Neuronal stem cell (in vitro differentiated cells): ENCODE measurements around the gene NAA60.

Source experiments
- DNase-seq: peaks from one replicate; pipeline ENCODE4 v3.0.0-alpha.2; 2013; ENCODE audit warnings: low spot score
- H2AFZ ChIP-seq: one replicate; pipeline ENCODE4 v1.6.1; 2013; ENCODE audit warnings: mild to moderate bottlenecking, low read length, inconsistent platforms
- H2AK5ac ChIP-seq: 2 replicates; pipeline ENCODE4 v1.6.1; 2013; ENCODE audit warnings: low read depth, mild to moderate bottlenecking, inconsistent platforms, low read length, moderate library complexity, mixed read lengths
- H2BK120ac ChIP-seq: 2 replicates; pipeline ENCODE4 v1.6.1; 2013; ENCODE audit warnings: low read depth, mild to moderate bottlenecking, inconsistent platforms, low read length, moderate library complexity, mixed read lengths
- H2BK12ac ChIP-seq: one replicate; pipeline ENCODE4 v1.6.1; 2013; ENCODE audit warnings: low read length, inconsistent platforms
- H2BK15ac ChIP-seq: 2 replicates; pipeline ENCODE4 v1.6.1; 2013; ENCODE audit warnings: mild to moderate bottlenecking, low read length, inconsistent platforms, mixed read lengths
- H2BK5ac ChIP-seq: one replicate; pipeline ENCODE4 v1.6.1; 2013; ENCODE audit warnings: inconsistent platforms, mild to moderate bottlenecking, low read length, moderate library complexity
- H3K14ac ChIP-seq: one replicate; pipeline ENCODE4 v1.6.1; 2013; ENCODE audit warnings: low read length, inconsistent platforms
- H3K18ac ChIP-seq: 2 replicates; pipeline ENCODE4 v1.6.1; 2013; ENCODE audit warnings: low read length, inconsistent platforms
- H3K23ac ChIP-seq: 2 replicates; pipeline ENCODE4 v1.6.1; 2013; ENCODE audit warnings: low read depth, mild to moderate bottlenecking, mixed read lengths, low read length, inconsistent platforms; ENCODE audit not compliant: poor library complexity
- H3K27ac ChIP-seq: replicated peaks from 3 replicates; pipeline ENCODE4 v1.5.1; 2013; ENCODE audit warnings: low read length, inconsistent platforms
- H3K27me3 ChIP-seq, 3 experiments: 2 replicates each; pipeline ENCODE4 v1.6.1; 2013; ENCODE audit warnings: low read length in 3 of 3, mild to moderate bottlenecking in 2 of 3, inconsistent platforms in 1 of 3, low read depth in 1 of 3, mixed read lengths in 1 of 3, moderate library complexity in 1 of 3; ENCODE audit not compliant: control insufficient read depth in 3 of 3, insufficient read depth in 3 of 3
- H3K36me3 ChIP-seq, 2 donors: replicated peaks in 1 of 2; 2 replicates each; pipeline ENCODE4 v1.6.1; 2013; ENCODE audit warnings: low read length in 2 of 2; ENCODE audit not compliant: control insufficient read depth in 2 of 2, insufficient read depth in 2 of 2
- H3K4ac ChIP-seq: 2 replicates; pipeline ENCODE4 v1.6.1; 2013; ENCODE audit warnings: inconsistent platforms, mild to moderate bottlenecking, low read length, moderate library complexity
- H3K4me1 ChIP-seq, 2 donors: 1 replicate in 1 of 2; 2 replicates in 1 of 2; pipeline ENCODE4 v1.6.1; 2013; ENCODE audit warnings: low read length in 2 of 2, low read depth in 1 of 2; ENCODE audit not compliant: control insufficient read depth in 2 of 2, insufficient read depth in 1 of 2
- H3K4me2 ChIP-seq: one replicate; pipeline ENCODE4 v1.6.1; 2013; ENCODE audit warnings: mild to moderate bottlenecking, low read length, inconsistent platforms; ENCODE audit not compliant: insufficient read depth, poor library complexity, severe bottlenecking
- H3K4me3 ChIP-seq, 2 donors: 2 replicates each; pipeline ENCODE4 v1.5.1; 2013; ENCODE audit warnings: low read length in 2 of 2, mild to moderate bottlenecking in 2 of 2, inconsistent platforms in 1 of 2, moderate library complexity in 1 of 2
- H3K79me1 ChIP-seq: one replicate; pipeline ENCODE4 v1.6.1; 2013; ENCODE audit warnings: low read depth, mild to moderate bottlenecking, inconsistent platforms, low read length, moderate library complexity
- H3K9ac ChIP-seq: one replicate; pipeline ENCODE4 v1.6.1; 2013; ENCODE audit warnings: mild to moderate bottlenecking, low read depth, low read length, inconsistent platforms; ENCODE audit not compliant: poor library complexity
- H3K9me3 ChIP-seq, 2 donors: replicated peaks in 1 of 2; 2 replicates each; pipeline versions ENCODE3 to v1.6.1; 2013; ENCODE audit warnings: low read length in 2 of 2, mild to moderate bottlenecking in 2 of 2, inconsistent platforms in 1 of 2, low read depth in 1 of 2, mixed read lengths in 1 of 2, moderate library complexity in 1 of 2; ENCODE audit not compliant: control insufficient read depth in 2 of 2, insufficient read depth in 1 of 2
- H4K8ac ChIP-seq: one replicate; pipeline ENCODE4 v1.6.1; 2013; ENCODE audit warnings: low read depth, mild to moderate bottlenecking, inconsistent platforms, low read length, moderate library complexity
- H4K91ac ChIP-seq: one replicate; pipeline ENCODE4 v1.6.1; 2013; ENCODE audit warnings: low read length, low read depth, mild to moderate bottlenecking, inconsistent platforms; ENCODE audit not compliant: poor library complexity
- WGBS, 2 donors: extraction: QIAGEN DNeasy Blood & Tissue Kit; methylation state at CpG; one replicate each; pipeline ENCODE4 v1.1.7; 2013; ENCODE audit warnings: missing lambda C conversion rate in 2 of 2, mixed read lengths in 1 of 2; ENCODE audit not compliant: insufficient read length in 2 of 2, insufficient replicate concordance in 1 of 2; ENCODE audit errors: extremely low coverage in 2 of 2; 5-methylcytosine and 5-hydroxymethylcytosine counted together

The NAA60 gene

DNA sequence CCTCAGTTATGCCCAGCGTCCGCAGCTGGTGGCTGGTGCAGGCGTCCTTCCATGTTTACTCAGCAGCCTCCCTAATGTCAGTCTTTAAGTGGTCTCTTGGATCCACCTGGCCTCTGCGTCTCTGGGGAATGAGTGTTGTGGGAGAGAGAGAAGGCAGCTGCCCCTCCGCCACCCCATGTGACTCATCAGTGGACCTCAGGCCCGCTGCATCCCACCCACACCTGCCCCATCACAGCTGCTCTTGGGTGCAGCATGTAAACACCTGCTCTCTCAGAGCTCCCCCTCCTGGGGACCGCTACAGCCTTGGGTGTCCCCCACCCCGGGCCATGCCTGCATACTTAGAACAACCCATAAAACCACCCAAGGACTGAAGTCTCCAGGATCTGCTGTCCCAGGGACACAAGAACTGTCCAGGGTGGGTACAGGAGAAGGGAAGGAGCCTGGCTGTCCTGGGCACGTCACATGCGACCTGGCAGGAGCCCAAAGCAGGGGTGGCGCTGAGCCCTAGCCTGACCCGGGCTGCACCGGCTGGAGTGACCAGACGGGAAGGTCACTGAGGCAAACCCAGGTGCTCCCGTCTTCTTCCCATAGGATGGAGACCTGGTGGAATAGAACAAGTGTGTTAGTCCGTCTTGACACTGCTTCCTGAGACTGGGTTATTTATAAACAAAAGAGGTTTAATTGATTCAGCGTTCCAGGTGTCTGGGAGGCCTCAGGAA lies 47.6 kb downstream of the NAA60 start:
- no peak for DNase-seq
- Histone ChIP-seq H3K4ac (no peak overlapping the region), H3K4me3 (no peak overlapping the region), H4K8ac (peak overlapping the region; percentile 82), H3K27me3 (no peaks in the 10 kb centered on the region), H2AK5ac (no peak overlapping the region), H3K9me3 (peaks cover 0 to 3% of the 10 kb centered on the region in 2 donors), H2BK15ac (no peak overlapping the region), H2BK120ac (no peak overlapping the region), H3K27ac (no peak overlapping the region), H3K14ac (no peak overlapping the region), H2BK5ac (no peak overlapping the region), H3K36me3 (peaks cover 9 to 19% of the 10 kb centered on the region in 2 donors), H3K4me2 (no peak overlapping the region), H2AFZ (no peak overlapping the region), H4K91ac (no peak overlapping the region), H2BK12ac (no peak overlapping the region), H3K23ac (no peak overlapping the region), H3K9ac (no peak overlapping the region), H3K79me1 (peaks cover 12% of the 10 kb centered on the region), H3K18ac (no peak overlapping the region), H3K4me1 (no peaks in the 10 kb centered on the region)
- WGBS, 2 donors = no CpG with 5 or more reads among the region's 17 CpGs

DNA sequence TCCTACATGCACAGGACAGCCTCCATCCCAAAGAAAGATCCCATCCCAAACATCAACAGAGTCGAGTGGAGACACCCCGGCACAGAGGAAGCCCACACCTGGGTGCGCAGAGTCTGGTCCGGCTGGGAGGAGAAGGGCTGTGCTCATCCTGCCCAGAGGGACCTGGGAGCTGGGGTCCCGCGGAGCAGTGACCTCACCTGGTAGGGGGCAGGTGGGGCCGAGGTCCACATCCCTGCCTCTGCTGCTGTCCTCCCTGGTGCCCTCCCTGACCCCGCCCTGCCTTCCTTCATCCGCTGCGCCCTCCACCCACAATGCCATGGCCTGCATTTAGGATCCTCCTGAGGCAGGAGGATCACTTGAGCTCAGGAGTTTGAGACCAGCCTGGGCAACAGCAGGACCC lies 48.9 kb downstream of the NAA60 start:
- Histone ChIP-seq H2AK5ac (no peak overlapping the region), H3K23ac (no peak overlapping the region), H3K4ac (no peak overlapping the region), H3K9ac (no peak overlapping the region), H3K4me1 (no peaks in the 10 kb centered on the region), H3K36me3 (peaks cover 6 to 8% of the 10 kb centered on the region in 2 donors), H3K4me3 (peak overlapping the region in 1 of 2 donors; percentile 30), H3K14ac (no peak overlapping the region), H2BK15ac (no peak overlapping the region), H3K4me2 (no peak overlapping the region), H3K9me3 (peaks cover 0 to 2% of the 10 kb centered on the region in 2 donors), H3K18ac (no peak overlapping the region), H4K91ac (no peak overlapping the region), H3K27me3 (no peaks in the 10 kb centered on the region), H3K79me1 (peaks cover 11% of the 10 kb centered on the region), H2BK12ac (no peak overlapping the region), H3K27ac (no peak overlapping the region), H2AFZ (no peak overlapping the region), H4K8ac (peak overlapping the region; percentile 92), H2BK120ac (no peak overlapping the region), H2BK5ac (no peak overlapping the region)
- no CpG with 5 or more reads among the region's 10 CpGs for WGBS, 2 donors
- no peak for DNase-seq

DNA sequence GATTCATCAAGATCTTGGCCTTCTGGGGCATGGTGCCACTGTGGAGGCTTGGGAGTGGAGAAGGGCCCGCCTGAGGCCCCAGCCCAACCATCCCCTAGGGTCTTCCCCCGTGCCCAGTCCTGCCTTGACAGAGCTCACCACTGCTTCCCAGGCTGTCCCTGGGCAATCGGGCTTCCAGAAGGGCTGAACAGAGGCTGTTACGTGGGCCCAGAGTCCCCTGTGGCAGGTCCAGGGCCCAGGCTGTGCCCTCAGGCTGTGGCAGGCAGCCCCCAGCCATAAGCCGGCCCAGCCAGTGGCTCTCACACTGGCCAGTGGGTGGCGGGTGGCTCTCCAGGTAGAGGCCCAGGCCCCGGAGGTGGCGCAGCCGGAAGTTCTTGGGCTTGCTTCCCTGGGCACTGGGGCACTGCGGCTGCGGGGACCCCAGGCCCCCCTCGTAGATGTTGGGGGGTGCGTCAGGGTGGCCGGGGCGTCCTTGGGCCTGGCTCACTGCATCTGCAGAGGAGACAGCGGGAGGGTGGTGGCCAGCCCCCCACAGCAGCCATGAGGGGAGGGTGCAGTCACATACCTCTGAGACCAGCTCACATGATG lies 51.0 kb downstream of the NAA60 start:
- no peaks in the 10 kb centered on the region for H3K4me1 ChIP-seq
- peaks cover 8% of the 10 kb centered on the region for H3K79me1 ChIP-seq
- no peak overlapping the region for H2BK5ac ChIP-seq
- H2AFZ ChIP-seq = peak overlapping the region; percentile 22
- peak overlapping the region; percentile 17 for H3K14ac ChIP-seq
- peaks cover 0 to 2% of the 10 kb centered on the region in 2 donors for H3K9me3 ChIP-seq
- H3K27ac ChIP-seq = no peak overlapping the region
- no peak overlapping the region for H2BK12ac ChIP-seq
- H2BK120ac ChIP-seq = no peak overlapping the region
- H4K91ac ChIP-seq = no peak overlapping the region
- H3K9ac ChIP-seq = no peak overlapping the region
- H3K27me3 ChIP-seq = no peaks in the 10 kb centered on the region
- no peak for DNase-seq
- H3K36me3 ChIP-seq = no peaks in the 10 kb centered on the region
- H3K4ac ChIP-seq = no peak overlapping the region
- H2BK15ac ChIP-seq = peak overlapping the region; percentile 49
- WGBS, 2 donors = no CpG with 5 or more reads among the region's 16 CpGs
- peak overlapping the region; percentile 88 for H2AK5ac ChIP-seq
- H3K23ac ChIP-seq = peak overlapping the region; percentile 55
- peak overlapping the region; percentile 48 for H3K18ac ChIP-seq
- no peak overlapping the region for H3K4me2 ChIP-seq
- H4K8ac ChIP-seq = no peak overlapping the region
- no peak overlapping the region for H3K4me3 ChIP-seq

DNA sequence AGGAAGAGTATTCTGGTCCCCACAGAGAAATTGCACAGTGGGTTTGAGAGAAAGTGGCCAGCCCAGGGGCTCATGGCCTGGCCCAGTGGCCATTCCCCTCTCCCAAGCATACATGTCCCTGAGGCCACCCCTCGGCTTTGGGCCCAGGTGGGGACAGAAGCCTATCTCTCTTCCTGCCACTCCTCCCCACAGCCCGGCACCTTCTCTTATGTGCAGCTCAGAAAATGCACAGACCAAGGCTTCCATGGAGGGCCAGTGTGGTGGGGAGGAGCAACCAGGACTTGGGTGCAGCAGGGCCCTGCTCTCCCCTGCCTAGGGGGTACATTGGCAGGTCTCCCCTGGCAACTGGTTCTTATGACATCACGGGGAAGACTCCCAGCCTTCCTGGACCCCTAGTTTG lies 51.7 kb downstream of the NAA60 start, which contains the start of gene C16orf90:
Gene C16orf90 (minus strand): TSS at position 314 of the 400 bp plus-strand sequence. CDS start 68 bp downstream, at position 246.
- no peak within 1 kb of the TSS for H2BK120ac ChIP-seq
- peaks cover 0 to 2% of the 10 kb centered on the region in 2 donors for H3K9me3 ChIP-seq
- no CpG with 5 or more reads among the region's 3 CpGs for WGBS, 2 donors
- no peak within 1 kb of the TSS for H2BK12ac ChIP-seq
- peak within 1 kb of the TSS; percentile 22 for H2AFZ ChIP-seq
- no peak within 1 kb of the TSS for H2BK5ac ChIP-seq
- H3K36me3 ChIP-seq = no peaks in the 10 kb centered on the region
- H3K14ac ChIP-seq = peak within 1 kb of the TSS; percentile 17
- no peak within 1 kb of the TSS for H3K27ac ChIP-seq
- peak within 1 kb of the TSS; percentile 49 for H2BK15ac ChIP-seq
- DNase-seq = no peak
- peak within 1 kb of the TSS; percentile 55 for H3K23ac ChIP-seq
- H3K18ac ChIP-seq = peak within 1 kb of the TSS; percentile 77
- no peak within 1 kb of the TSS for H4K91ac ChIP-seq
- no peaks in the 10 kb centered on the region for H3K4me1 ChIP-seq
- H3K9ac ChIP-seq = peak within 1 kb of the TSS; percentile 37
- peak within 1 kb of the TSS; percentile 88 for H2AK5ac ChIP-seq
- no peak within 1 kb of the TSS for H3K4ac ChIP-seq
- H3K27me3 ChIP-seq = no peaks in the 10 kb centered on the region
- H3K4me3 ChIP-seq = no peak within 1 kb of the TSS
- no peak within 1 kb of the TSS for H4K8ac ChIP-seq
- peaks cover 8% of the 10 kb centered on the region for H3K79me1 ChIP-seq
- no peak within 1 kb of the TSS for H3K4me2 ChIP-seq
